ENCODE data around the gene PDGFC. TPM values are rescaled to one million over a fixed set of nuclear protein-coding genes. Genes with fewer than 3 reads are reported as not detected.

Gene PDGFC
- total and polyA plus RNA-seq, 9 donors: 18.6 to 58.0 (median 36.2) TPM

GRCh38 chr4:156952078-156952759 lies 19.4 kb downstream of the PDGFC start:
- TF ChIP-seq POLR2A (IDR thresholded peaks at IDR 0.05): no peak
- TF ChIP-seq EP300 (IDR thresholded peaks at IDR 0.05): no peak
- TF ChIP-seq CTCF (IDR thresholded peaks at IDR 0.05): no peak
- no peak overlapping the region for H3K4me3 ChIP-seq
- 59 to 77% (median 64%) methylated on average over 3 of the region's 3 CpGs for WGBS, 3 donors
- H3K36me3 ChIP-seq: no peaks in the 10 kb centered on the region
- no peaks in the 10 kb centered on the region for H3K27me3 ChIP-seq
- no peak for DNase-seq
- peaks cover 2% of the 10 kb centered on the region for H3K4me1 ChIP-seq (ENCODE audit: insufficient read depth)
- H3K9me3 ChIP-seq: no peaks in the 10 kb centered on the region
- intact Hi-C loops (cut with DNase I): no loop called here
- H3K27ac ChIP-seq: no peak overlapping the region

DNA sequence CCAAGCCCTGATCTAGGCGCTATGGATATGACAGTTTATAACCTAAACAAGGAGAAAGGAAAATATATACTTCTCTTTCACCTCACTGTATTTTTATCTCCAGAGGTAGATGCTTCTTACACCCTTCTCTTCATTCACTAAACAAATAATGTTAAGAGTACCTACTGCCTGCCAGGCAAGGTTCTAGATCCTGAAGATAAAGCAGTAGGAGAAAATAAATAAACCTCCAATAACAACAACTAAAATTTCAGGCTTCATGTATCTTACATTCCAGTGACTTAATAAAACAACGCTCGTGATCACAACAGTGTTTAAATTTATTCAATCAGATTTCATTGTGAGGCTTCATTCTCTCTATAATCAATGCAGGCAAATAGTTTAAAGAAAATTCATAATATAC lies 20.7 kb downstream of the PDGFC start:
- peaks cover 8% of the 10 kb centered on the region for H3K4me1 ChIP-seq (ENCODE audit: insufficient read depth)
- H3K27ac ChIP-seq: no peak overlapping the region
- WGBS, 3 donors: 81 to 85% (median 83%) methylated on average over 3 of the region's 3 CpGs

DNA sequence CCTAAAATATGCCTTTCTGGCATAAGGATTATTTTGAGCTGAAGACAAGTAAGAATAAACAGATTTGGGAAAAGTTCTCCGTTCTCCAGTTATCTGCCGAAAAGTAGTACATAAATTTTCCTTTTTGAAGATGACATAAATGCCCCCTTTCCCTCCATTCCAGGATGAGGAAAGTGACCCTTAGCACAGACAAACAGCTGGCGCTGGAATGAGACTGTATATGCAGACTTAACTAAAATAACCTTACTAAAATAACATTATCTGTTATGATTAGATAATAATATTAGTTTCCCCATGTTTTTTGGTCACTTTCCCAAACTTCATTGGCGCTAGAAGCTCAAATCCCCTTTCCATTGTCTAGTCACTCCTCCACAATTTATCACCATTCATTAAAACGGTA lies 21.5 kb downstream of the PDGFC start:
- Histone ChIP-seq H3K27me3 (no peaks in the 10 kb centered on the region), H3K36me3 (no peaks in the 10 kb centered on the region), H3K4me3 (no peak overlapping the region), H3K9me3 (no peaks in the 10 kb centered on the region), H3K4me1 (ENCODE audit: insufficient read depth) (peaks cover 8% of the 10 kb centered on the region), H3K27ac (peak overlapping the region in 1 of 2 donors; percentile 37)
- WGBS, 3 donors: 13 to 41% (median 19%) methylated on average over 5 of the region's 5 CpGs
- DNase-seq: no peak
- intact Hi-C loops (cut with DNase I): no loop called here
- TF ChIP-seq CTCF (IDR thresholded peaks at IDR 0.05) (no peak), EP300 (IDR thresholded peaks at IDR 0.05) (no peak), POLR2A (IDR thresholded peaks at IDR 0.05) (no peak)

More for the DNA sequence above, 20.7 kb downstream of the PDGFC start:
- intact Hi-C loops (cut with DNase I): no loop called here
- Histone ChIP-seq H3K27me3 (no peaks in the 10 kb centered on the region), H3K36me3 (no peaks in the 10 kb centered on the region), H3K4me3 (no peak overlapping the region), H3K9me3 (no peaks in the 10 kb centered on the region)
- TF ChIP-seq POLR2A (IDR thresholded peaks at IDR 0.05) (no peak), CTCF (IDR thresholded peaks at IDR 0.05) (no peak), EP300 (IDR thresholded peaks at IDR 0.05) (no peak)
- DNase-seq: no peak

- 1 to 4% (median 4%) methylated on average over 2 of the region's 2 CpGs for WGBS, 3 donors
- Histone ChIP-seq H3K27me3 (no peaks in the 10 kb centered on the region), H3K4me1 (ENCODE audit: insufficient read depth) (peaks cover 10% of the 10 kb centered on the region), H3K4me3 (no peak overlapping the region), H3K9me3 (no peaks in the 10 kb centered on the region), H3K36me3 (no peaks in the 10 kb centered on the region), H3K27ac (peak overlapping the region in 1 of 2 donors; percentile 37)
- DNase-seq: no peak
- intact Hi-C loops (cut with DNase I): no loop called here
- TF ChIP-seq EP300 (IDR thresholded peaks at IDR 0.05) (no peak), POLR2A (IDR thresholded peaks at IDR 0.05) (no peak), CTCF (IDR thresholded peaks at IDR 0.05) (no peak)
These were observed 22.2 kb downstream of the PDGFC start for GRCh38 chr4:156949373-156949814.
